GM13977 (cell line): ENCODE results near the gene ARF3.
A peak's percentile ranks its signal among the peaks of the same experiment; 100 is the strongest.

Experiments
- DNase-seq: peaks from one replicate; pipeline ENCODE4 v3.0.0; 2012; ENCODE audit warnings: low spot score
- CTCF ChIP-seq: IDR thresholded peaks from 2 replicates; pipeline ENCODE4 v1.5.1; 2012; ENCODE audit warnings: mild to moderate bottlenecking, control low read depth; ENCODE audit not compliant: insufficient read depth; ENCODE audit errors: extremely low read depth, missing control alignments
- in situ Hi-C: fragments of 300-500 bp; cut with MboI; formaldehyde crosslinking; loops from one replicate; pipeline ENCODE4 v1.12.0; 2022; ENCODE audit warnings: low sequenced_read_pairs, low pct_unique_long_range_greater_than_20kb, mixed read lengths, inconsistent platforms; ENCODE audit not compliant: unreplicated experiment

ARF3 gene

GRCh38 chr12:48996794-48997718 lies 39.8 kb upstream of the ARF3 start:
- in situ Hi-C loops, result no loop called here
- peak; percentile 88 for DNase-seq

DNA sequence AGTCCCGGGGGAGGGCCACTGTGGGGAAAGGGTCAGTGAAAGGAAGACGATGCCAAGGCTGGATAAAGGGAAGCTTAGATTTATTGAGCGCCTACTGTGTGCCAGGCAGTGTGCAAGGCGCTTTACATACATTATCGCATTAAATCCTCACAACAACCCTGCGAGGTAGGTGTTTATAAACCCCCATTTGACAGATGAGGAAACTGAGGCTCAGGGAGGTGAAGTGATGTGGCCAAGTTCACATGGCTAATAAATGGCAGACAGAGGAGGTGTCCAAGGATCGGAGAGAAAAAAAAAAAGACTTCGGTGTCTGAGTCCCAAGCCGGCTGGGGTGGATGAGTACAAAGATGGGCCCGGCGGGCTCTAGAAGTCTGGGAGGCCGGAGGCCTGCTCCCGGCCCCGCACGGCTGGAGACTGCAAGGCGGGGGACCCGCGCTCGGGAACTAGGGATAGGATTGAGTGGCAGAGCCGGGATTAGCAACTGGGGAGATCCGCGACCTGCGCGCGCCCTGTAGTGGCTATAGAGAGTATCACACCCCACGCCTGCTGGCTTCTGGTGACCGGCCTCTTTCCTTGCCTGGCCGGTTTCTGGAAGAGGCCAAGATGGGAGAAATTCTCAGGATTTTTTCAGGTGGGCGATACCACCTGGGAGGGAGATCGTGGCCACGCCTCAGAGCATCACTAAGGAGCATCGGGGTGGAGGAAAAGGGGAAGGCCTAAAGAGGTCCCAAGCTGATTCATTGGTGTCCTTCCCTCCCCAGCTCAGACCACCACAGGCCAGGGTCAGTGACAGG lies 38.0 kb upstream of the ARF3 start:
- peak; percentile 89 for TF ChIP-seq CTCF
- in situ Hi-C loops, result no loop called here
- DNase-seq, result peak; percentile 90

More at GRCh38 chr12:48996794-48997718, 39.8 kb upstream of the ARF3 start:
- TF ChIP-seq CTCF, result peak; percentile 79

- no peak for DNase-seq
- in situ Hi-C loops, result no loop called here
- TF ChIP-seq CTCF, result no peak
These were observed 37.2 kb upstream of the ARF3 start for GRCh38 chr12:48994224-48995085.

- TF ChIP-seq CTCF, result no peak
- in situ Hi-C loops, result no loop called here
- DNase-seq, result no peak
These were observed 36.5 kb upstream of the ARF3 start for GRCh38 chr12:48993787-48994186.

DNA sequence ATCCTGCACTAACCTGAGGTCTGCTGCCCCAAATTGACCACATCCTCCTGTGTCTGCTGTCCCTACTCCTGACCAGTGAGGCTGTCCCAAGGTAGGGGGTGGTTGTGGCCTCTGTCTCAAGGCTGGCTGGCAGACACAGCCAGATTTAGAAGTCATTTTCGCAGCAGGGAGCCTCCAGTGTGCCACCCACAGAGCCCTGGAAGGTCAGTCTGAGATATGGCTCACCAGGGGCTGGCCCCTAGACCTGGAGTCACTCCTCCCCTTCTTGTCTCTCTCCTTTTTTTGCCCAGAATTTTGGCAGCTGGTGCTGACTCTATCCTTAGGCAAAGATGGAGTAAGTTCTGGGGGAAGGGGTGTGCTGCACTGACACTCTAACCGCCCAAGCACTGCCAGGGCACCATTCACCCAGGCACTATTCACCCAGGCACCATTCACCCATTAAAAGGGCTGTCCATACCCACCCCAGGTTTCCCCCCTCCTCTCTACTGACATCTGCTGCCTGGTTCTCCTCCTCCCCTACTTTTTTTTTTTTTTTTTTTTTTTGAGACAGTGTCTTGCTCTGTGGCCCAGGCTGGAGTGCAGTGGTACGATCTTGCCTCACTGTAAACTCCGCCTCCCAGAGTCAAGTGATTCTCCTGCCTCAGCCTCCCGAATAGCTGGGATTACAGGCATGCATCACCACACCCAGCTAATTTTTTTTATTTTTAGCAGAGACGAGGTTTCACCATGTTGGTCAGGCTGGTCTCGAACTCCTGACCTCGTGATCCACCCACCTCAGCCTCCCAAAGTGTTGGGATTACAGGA lies 34.2 kb upstream of the ARF3 start:
- no peak for TF ChIP-seq CTCF
- DNase-seq, result no peak
- in situ Hi-C loops, result no loop called here
